IMR-90 (cell line): ENCODE results near the gene KLF18. TPM values are rescaled to one million over a fixed set of nuclear protein-coding genes. Genes with fewer than 3 reads are reported as not detected.

Source experiments
- ATAC-seq: fragments of 200-7000 bp; cut with Tn5 transposase; 2 replicates; pipeline ENCODE4 v1.9.1; 2020; ENCODE audit warnings: low read depth, mild to moderate bottlenecking, moderate library complexity
- Bru-seq: library from RNA; stranded (reverse); fragments of 400-500 nt; gene quantifications from one replicate; lab custom pipeline; 2021; lab: Mats Ljungman, UMichigan
- BruChase-seq, 2 experiments: library from RNA; stranded (reverse); fragments of 400-500 nt; gene quantifications; one replicate each; lab custom pipeline; 2021; lab: Mats Ljungman, UMichigan
- BruUV-seq: library from RNA; stranded (reverse); fragments of 400-500 nt; replicated peaks from 2 replicates; lab custom pipeline; 2021; lab: Mats Ljungman, UMichigan
- CTCF ChIA-PET: fragments of 300-600 bp; formaldehyde crosslinking; extraction: SDS; loops from one replicate; lab custom pipeline; 2021; ENCODE audit warnings: antibody characterized with exemption; lab: Yijun Ruan, JAX
- POLR2A ChIA-PET: fragments of 300-600 bp; sonication (Branson Sonifier 250); formaldehyde crosslinking; loops from one replicate; lab custom pipeline; 2022; ENCODE audit warnings: antibody characterized with exemption; ENCODE audit not compliant: unreplicated experiment; lab: Charles Lee
- DNase-seq: peaks from one replicate; pipeline ENCODE4 v3.0.0; 2013
- H2AFZ ChIP-seq: replicated peaks from 2 replicates; pipeline ENCODE3; 2013; ENCODE audit warnings: low read length, mild to moderate bottlenecking; ENCODE audit not compliant: poor library complexity
- H2AK5ac ChIP-seq: 2 replicates; pipeline ENCODE4 v1.6.1; 2013; ENCODE audit warnings: low read depth, low read length, inconsistent platforms
- H2AK9ac ChIP-seq: replicated peaks from 2 replicates; pipeline ENCODE3; 2013; ENCODE audit warnings: mild to moderate bottlenecking, low read depth, low read length, moderate library complexity; ENCODE audit not compliant: poor library complexity
- H2BK120ac ChIP-seq: 2 replicates; pipeline ENCODE4 v1.6.1; 2013; ENCODE audit warnings: low read depth, low read length, inconsistent platforms
- H2BK15ac ChIP-seq: 3 replicates; pipeline ENCODE4 v1.6.1; 2013; ENCODE audit warnings: low read depth, low read length, inconsistent platforms
- H2BK20ac ChIP-seq: 2 replicates; pipeline ENCODE4 v1.6.1; 2013; ENCODE audit warnings: low read depth, mild to moderate bottlenecking, inconsistent platforms, low read length, moderate library complexity
- H2BK5ac ChIP-seq: 2 replicates; pipeline ENCODE4 v1.6.1; 2013; ENCODE audit warnings: mild to moderate bottlenecking, low read depth, low read length, inconsistent platforms; ENCODE audit not compliant: poor library complexity, severe bottlenecking
- H3K14ac ChIP-seq: replicated peaks from 2 replicates; pipeline ENCODE4 v1.6.1; 2013; ENCODE audit warnings: low read depth, low read length, inconsistent platforms
- H3K18ac ChIP-seq: 2 replicates; pipeline ENCODE4 v1.6.1; 2013; ENCODE audit warnings: low read depth, low read length, control low read depth
- H3K23ac ChIP-seq: 2 replicates; pipeline ENCODE4 v1.6.1; 2013; ENCODE audit warnings: low read depth, low read length, inconsistent platforms
- H3K27ac ChIP-seq: 2 replicates; pipeline ENCODE4 v1.5.1; 2013; ENCODE audit warnings: mild to moderate bottlenecking, control low read depth, low read length; ENCODE audit not compliant: insufficient read depth
- H3K27me3 ChIP-seq: 2 replicates; pipeline ENCODE4 v1.6.1; 2013; ENCODE audit warnings: low read length; ENCODE audit not compliant: control insufficient read depth, insufficient read depth
- H3K36me3 ChIP-seq: 2 replicates; pipeline ENCODE4 v1.6.1; 2013; ENCODE audit warnings: low read length, mixed read lengths; ENCODE audit not compliant: control insufficient read depth, insufficient read depth
- H3K4ac ChIP-seq: 2 replicates; pipeline ENCODE4 v1.6.1; 2013; ENCODE audit warnings: low read depth, low read length, inconsistent platforms
- H3K4me1 ChIP-seq: 2 replicates; pipeline ENCODE4 v1.6.1; 2013; ENCODE audit warnings: low read length, mixed read lengths; ENCODE audit not compliant: control insufficient read depth, insufficient read depth
- H3K4me2 ChIP-seq: 2 replicates; pipeline ENCODE4 v1.6.1; 2013; ENCODE audit warnings: low read depth, mild to moderate bottlenecking, control low read depth, low read length, moderate library complexity
- H3K4me3 ChIP-seq: 2 replicates; pipeline ENCODE4 v1.5.1; 2013; ENCODE audit warnings: low read depth, mild to moderate bottlenecking, control low read depth, low read length, moderate library complexity; ENCODE audit not compliant: insufficient read depth
- H3K56ac ChIP-seq: 2 replicates; pipeline ENCODE4 v1.6.1; 2013; ENCODE audit warnings: low read length, inconsistent platforms; ENCODE audit not compliant: insufficient read depth; ENCODE audit errors: extremely low read depth
- H3K79me1 ChIP-seq, 2 experiments: 2 replicates each; pipeline ENCODE4 v1.6.1; 2013; ENCODE audit warnings: low read length in 2 of 2, inconsistent platforms in 1 of 2, low read depth in 1 of 2
- H3K9ac ChIP-seq: 2 replicates; pipeline ENCODE4 v1.6.1; 2013; ENCODE audit warnings: low read depth, low read length, control low read depth
- H3K9me1 ChIP-seq: 2 replicates; pipeline ENCODE4 v1.6.1; 2013; ENCODE audit warnings: low read length, inconsistent platforms; ENCODE audit not compliant: insufficient read depth
- H3K9me3 ChIP-seq: 2 replicates; pipeline ENCODE4 v1.6.1; 2013; ENCODE audit warnings: low read length; ENCODE audit not compliant: control insufficient read depth, insufficient read depth
- H4K20me1 ChIP-seq: 2 replicates; pipeline ENCODE4 v1.6.1; 2013; ENCODE audit warnings: low read length, inconsistent platforms; ENCODE audit not compliant: insufficient read depth
- H4K5ac ChIP-seq: 2 replicates; pipeline ENCODE4 v1.6.1; 2013; ENCODE audit warnings: mild to moderate bottlenecking, low read depth, low read length, control low read depth
- H4K8ac ChIP-seq, 2 experiments: 2 replicates each; pipeline ENCODE4 v1.6.1; 2013; ENCODE audit warnings: low read depth in 2 of 2, low read length in 2 of 2, control low read depth in 1 of 2, inconsistent platforms in 1 of 2
- H4K91ac ChIP-seq: 2 replicates; pipeline ENCODE4 v1.6.1; 2013; ENCODE audit warnings: low read depth, low read length, inconsistent platforms; ENCODE audit not compliant: insufficient read depth
- BHLHE40 ChIP-seq: fragments of 150-350 bp; IDR thresholded peaks from 2 replicates; pipeline ENCODE4 v1.6.1; 2016; ENCODE audit warnings: mild to moderate bottlenecking, low read depth, low read length
- MAFK ChIP-seq: IDR thresholded peaks from 2 replicates; pipeline ENCODE4 v1.6.1; 2012; ENCODE audit warnings: low read depth, low read length, improper control_type of control experiment
- MAZ ChIP-seq: IDR thresholded peaks from 2 replicates; pipeline ENCODE4 v1.6.1; 2012; ENCODE audit warnings: low read depth, mild to moderate bottlenecking, low read length, improper control_type of control experiment, moderate library complexity, borderline replicate concordance
- MXI1 ChIP-seq: IDR thresholded peaks from 2 replicates; pipeline ENCODE4 v1.6.1; 2012; ENCODE audit warnings: low read depth, mild to moderate bottlenecking, low read length, moderate library complexity, borderline replicate concordance
- POLR2A ChIP-seq: IDR thresholded peaks from 2 replicates; pipeline ENCODE4 v1.6.1; 2012; ENCODE audit warnings: mild to moderate bottlenecking, low read depth, low read length
- WGBS, 2 experiments: methylation state at CpG; one replicate each; pipeline versions ENCODE4 v1.1.5 to v1.1.7; 2013; ENCODE audit warnings: missing lambda C conversion rate in 2 of 2; ENCODE audit not compliant: insufficient read length in 1 of 2; ENCODE audit errors: extremely low coverage in 2 of 2; 5-methylcytosine and 5-hydroxymethylcytosine counted together
- dilution Hi-C: fragments of 300-500 bp; cut with HindIII; formaldehyde crosslinking; loops from one replicate; pipeline ENCODE4 v1.14.3; 2018; ENCODE audit warnings: low sequenced_read_pairs; ENCODE audit not compliant: unreplicated experiment
- in situ Hi-C: fragments of 300-500 bp; cut with MboI; formaldehyde crosslinking; loops from 3 replicates; pipeline ENCODE4 v1.14.3; 2019; ENCODE audit warnings: low sequenced_read_pairs, inconsistent platforms, mixed read lengths
- intact Hi-C: fragments of 100-400 bp; cut with micrococcal nuclease; formaldehyde crosslinking; loops from 2 replicates; pipeline ENCODE4 v1.10.0; 2022
- long read RNA-seq: library from polyadenylated mRNA; unstranded; transcript quantifications from one replicate; pipeline ENCODE4 v2.0.0, GENCODE V29; 2021; ENCODE audit not compliant: unreplicated experiment
- polyA plus RNA-seq, 3 experiments: library from polyadenylated mRNA; depleted of rRNA; stranded (reverse); fragments of >200 nt; gene quantifications; 2 replicates each; pipeline ENCODE4 v1.2.3, GENCODE V29; 2012; ENCODE audit warnings: low replicate concordance in 1 of 3
- total RNA-seq: library from RNA; depleted of rRNA; stranded (reverse); fragments of >200 nt; gene quantifications from 2 replicates; pipeline ENCODE4 v1.2.3, GENCODE V29; 2012; rRNA removed
- TF ChIP-seq, protein P1 (sequence below): fragments of 150-350 bp; IDR thresholded peaks from 2 replicates; pipeline ENCODE4 v1.6.1; 2016; ENCODE audit warnings: low read depth, mild to moderate bottlenecking, low read length, moderate library complexity, borderline replicate concordance

Gene KLF18
- not detected in 2 replicates for total RNA-seq
- not detected in 2 replicates for polyA plus RNA-seq (2012; rRNA removed)
- polyA plus RNA-seq (2012; cell fraction: cytosol; rRNA removed): not detected in 2 replicates
- polyA plus RNA-seq (2012; cell fraction: nucleus; rRNA removed; ENCODE audit: low replicate concordance): not detected in 2 replicates
- not detected for Bru-seq, nascent RNA
- not detected for BruChase-seq, experiment 1, labeled RNA remaining after a 6-hour chase
- not detected for BruChase-seq, experiment 2, labeled RNA remaining after a 2-hour chase
- long read RNA-seq: 0 reads

GRCh38 chr1:44141531-44141930 is at the start of gene KLF18:
TSS of gene KLF18 (minus strand) at chr1:44141631. CDS start at chr1:44141631, 0 bp downstream.
- Histone ChIP-seq H3K36me3 (no peaks in the 10 kb centered on the region), H4K20me1 (no peaks in the 10 kb centered on the region), H3K14ac (no peak within 1 kb of the TSS), H2BK120ac (no peak within 1 kb of the TSS), H3K9me3 (peaks cover 4% of the 10 kb centered on the region), H3K9ac (no peak within 1 kb of the TSS), H3K27me3 (peaks cover 7% of the 10 kb centered on the region; the same call in 1 of the 2 replicates), H3K9me1 (no peaks in the 10 kb centered on the region), H2BK5ac (no peak within 1 kb of the TSS), H4K8ac (no peak within 1 kb of the TSS), H2BK20ac (no peak within 1 kb of the TSS), H4K91ac (no peak within 1 kb of the TSS), H3K18ac (no peak within 1 kb of the TSS), H3K4me1 (no peaks in the 10 kb centered on the region), H2AFZ (no peak within 1 kb of the TSS), H3K4me3 (no peak within 1 kb of the TSS), H3K4me2 (no peak within 1 kb of the TSS), H3K23ac (no peak within 1 kb of the TSS), H2AK5ac (no peak within 1 kb of the TSS), H3K27ac (no peak within 1 kb of the TSS), H3K56ac (no peak within 1 kb of the TSS), H4K5ac (no peak within 1 kb of the TSS), H3K4ac (no peak within 1 kb of the TSS), H2AK9ac (no peak within 1 kb of the TSS), H2BK15ac (no peak within 1 kb of the TSS), H3K79me1 (no peaks in the 10 kb centered on the region)
- intact Hi-C loops: no loop called here
- no CpG with 5 or more reads among the region's 1 CpG for WGBS, 2 experiments
- dilution Hi-C loops: no loop called here
- TF ChIP-seq, protein P1, sequence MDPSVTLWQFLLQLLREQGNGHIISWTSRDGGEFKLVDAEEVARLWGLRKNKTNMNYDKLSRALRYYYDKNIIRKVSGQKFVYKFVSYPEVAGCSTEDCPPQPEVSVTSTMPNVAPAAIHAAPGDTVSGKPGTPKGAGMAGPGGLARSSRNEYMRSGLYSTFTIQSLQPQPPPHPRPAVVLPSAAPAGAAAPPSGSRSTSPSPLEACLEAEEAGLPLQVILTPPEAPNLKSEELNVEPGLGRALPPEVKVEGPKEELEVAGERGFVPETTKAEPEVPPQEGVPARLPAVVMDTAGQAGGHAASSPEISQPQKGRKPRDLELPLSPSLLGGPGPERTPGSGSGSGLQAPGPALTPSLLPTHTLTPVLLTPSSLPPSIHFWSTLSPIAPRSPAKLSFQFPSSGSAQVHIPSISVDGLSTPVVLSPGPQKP: no peak
- TF ChIP-seq BHLHE40 (no peak), POLR2A (no peak), MXI1 (no peak), MAZ (no peak), MAFK (no peak)
- no peak for DNase-seq
- in situ Hi-C loops: no loop called here
- ChIA-PET CTCF (no interaction called here), POLR2A (no interaction called here)
- BruUV-seq: no TSS peak
- ATAC-seq: no peak
